Measurements from ENCODE around the gene RSBN1. TPM values are rescaled to one million over a fixed set of nuclear protein-coding genes. Genes with fewer than 3 reads are reported as not detected.

The RSBN1 gene
- total RNA-seq, 1 experiment from 2014 or later, result 10.7 TPM

DNA sequence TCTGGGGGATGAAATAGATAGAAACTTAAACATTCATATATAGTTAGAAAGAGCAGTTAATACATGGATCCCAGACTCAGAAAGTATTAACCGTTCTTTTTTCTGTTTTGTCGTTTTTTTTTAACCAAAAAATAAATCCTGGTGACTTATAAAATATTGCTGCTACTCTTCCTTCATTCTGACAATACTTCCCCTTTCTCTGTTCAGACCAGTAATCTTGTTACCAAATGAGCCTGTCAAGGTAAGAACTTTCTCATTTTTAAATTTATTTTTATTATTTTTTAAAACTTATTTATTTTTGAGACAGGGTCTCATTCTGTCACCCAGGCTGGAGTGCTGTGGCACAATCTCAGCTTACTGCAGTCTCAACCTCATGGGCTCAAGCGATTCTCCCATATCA lies 45.5 kb upstream of the RSBN1 start:
- ATAC-seq (no peak), DNase-seq (ENCODE audit: low read depth, low spot score) (no peak)
- Histone ChIP-seq H3K27ac (ENCODE audit: low read length) (no peak overlapping the region), H3K4me1 (ENCODE audit: control insufficient read depth, insufficient read depth, low read length) (no peaks in the 10 kb centered on the region), H3K27me3 (ENCODE audit: control insufficient read depth, insufficient read depth, low read length) (no peaks in the 10 kb centered on the region), H3K9me3 (ENCODE audit: control insufficient read depth, insufficient read depth, low read depth, low read length) (no peaks in the 10 kb centered on the region), H3K4me3 (ENCODE audit: low read depth in 2 of 2, low read length in 2 of 2) (no peak overlapping the region), H3K36me3 (ENCODE audit: control insufficient read depth, insufficient read depth, low read length) (no peaks in the 10 kb centered on the region)
- POLR2A ChIA-PET, result no interaction called here
- intact Hi-C loops (cut with micrococcal nuclease; ENCODE audit: unreplicated experiment), result no loop called here
- in situ Hi-C loops (cut with HindIII; ENCODE audit: low pct_unique_long_range_greater_than_20kb, low sequenced_read_pairs), result no loop called here
- no TSS peak for BruUV-seq (replicated peaks)
- TF ChIP-seq TCF7L2 (IDR thresholded peaks at IDR 0.05; ENCODE audit: low read depth, low read length) (no peak), POLR2AphosphoS5 (IDR thresholded peaks at IDR 0.05; ENCODE audit: low read depth, low read length) (no peak)
- CTCF ChIA-PET, result no interaction called here

DNA sequence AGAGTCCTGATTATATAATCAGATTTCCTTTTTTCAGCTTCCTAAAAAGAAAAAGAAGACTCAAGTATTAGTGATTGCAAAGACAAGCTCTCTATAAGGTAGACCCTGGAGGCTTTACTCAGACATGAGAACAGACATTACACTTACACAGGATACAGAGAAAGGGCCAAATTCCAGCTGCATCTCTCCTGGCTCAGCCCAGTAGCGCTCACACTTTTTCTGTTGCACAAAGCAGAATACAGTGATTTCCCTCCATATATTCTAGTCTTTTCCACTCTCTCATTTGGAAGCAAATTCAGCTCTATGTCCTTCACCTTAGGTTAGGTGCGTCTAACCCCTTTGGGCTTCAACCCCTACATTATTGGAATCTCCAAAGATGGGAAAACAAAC lies 44.1 kb upstream of the RSBN1 start:
- DNase-seq (ENCODE audit: low read depth, low spot score) (no peak), ATAC-seq (no peak)
- Histone ChIP-seq H3K9me3 (ENCODE audit: control insufficient read depth, insufficient read depth, low read depth, low read length) (no peaks in the 10 kb centered on the region), H3K27me3 (ENCODE audit: control insufficient read depth, insufficient read depth, low read length) (no peaks in the 10 kb centered on the region), H3K4me1 (ENCODE audit: control insufficient read depth, insufficient read depth, low read length) (no peaks in the 10 kb centered on the region), H3K27ac (ENCODE audit: low read length) (no peak overlapping the region), H3K4me3 (ENCODE audit: low read depth in 2 of 2, low read length in 2 of 2) (no peak overlapping the region), H3K36me3 (ENCODE audit: control insufficient read depth, insufficient read depth, low read length) (no peaks in the 10 kb centered on the region)
- BruUV-seq (replicated peaks), result no TSS peak
- no peak for TF ChIP-seq TCF7L2 (IDR thresholded peaks at IDR 0.05; ENCODE audit: low read depth, low read length)
- TF ChIP-seq, protein P1, sequence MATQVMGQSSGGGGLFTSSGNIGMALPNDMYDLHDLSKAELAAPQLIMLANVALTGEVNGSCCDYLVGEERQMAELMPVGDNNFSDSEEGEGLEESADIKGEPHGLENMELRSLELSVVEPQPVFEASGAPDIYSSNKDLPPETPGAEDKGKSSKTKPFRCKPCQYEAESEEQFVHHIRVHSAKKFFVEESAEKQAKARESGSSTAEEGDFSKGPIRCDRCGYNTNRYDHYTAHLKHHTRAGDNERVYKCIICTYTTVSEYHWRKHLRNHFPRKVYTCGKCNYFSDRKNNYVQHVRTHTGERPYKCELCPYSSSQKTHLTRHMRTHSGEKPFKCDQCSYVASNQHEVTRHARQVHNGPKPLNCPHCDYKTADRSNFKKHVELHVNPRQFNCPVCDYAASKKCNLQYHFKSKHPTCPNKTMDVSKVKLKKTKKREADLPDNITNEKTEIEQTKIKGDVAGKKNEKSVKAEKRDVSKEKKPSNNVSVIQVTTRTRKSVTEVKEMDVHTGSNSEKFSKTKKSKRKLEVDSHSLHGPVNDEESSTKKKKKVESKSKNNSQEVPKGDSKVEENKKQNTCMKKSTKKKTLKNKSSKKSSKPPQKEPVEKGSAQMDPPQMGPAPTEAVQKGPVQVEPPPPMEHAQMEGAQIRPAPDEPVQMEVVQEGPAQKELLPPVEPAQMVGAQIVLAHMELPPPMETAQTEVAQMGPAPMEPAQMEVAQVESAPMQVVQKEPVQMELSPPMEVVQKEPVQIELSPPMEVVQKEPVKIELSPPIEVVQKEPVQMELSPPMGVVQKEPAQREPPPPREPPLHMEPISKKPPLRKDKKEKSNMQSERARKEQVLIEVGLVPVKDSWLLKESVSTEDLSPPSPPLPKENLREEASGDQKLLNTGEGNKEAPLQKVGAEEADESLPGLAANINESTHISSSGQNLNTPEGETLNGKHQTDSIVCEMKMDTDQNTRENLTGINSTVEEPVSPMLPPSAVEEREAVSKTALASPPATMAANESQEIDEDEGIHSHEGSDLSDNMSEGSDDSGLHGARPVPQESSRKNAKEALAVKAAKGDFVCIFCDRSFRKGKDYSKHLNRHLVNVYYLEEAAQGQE (IDR thresholded peaks at IDR 0.05; ENCODE audit: insufficient read depth in 1 of 2, low read depth in 2 of 2, low read length in 1 of 2), result no peak
- TF ChIP-seq SIN3A (IDR thresholded peaks at IDR 0.05; ENCODE audit: borderline replicate concordance, insufficient read depth, low read depth, low read length), result no peak
- no peak for TF ChIP-seq POLR2AphosphoS5 (IDR thresholded peaks at IDR 0.05; ENCODE audit: low read depth, low read length)
- TF ChIP-seq, protein P2, sequence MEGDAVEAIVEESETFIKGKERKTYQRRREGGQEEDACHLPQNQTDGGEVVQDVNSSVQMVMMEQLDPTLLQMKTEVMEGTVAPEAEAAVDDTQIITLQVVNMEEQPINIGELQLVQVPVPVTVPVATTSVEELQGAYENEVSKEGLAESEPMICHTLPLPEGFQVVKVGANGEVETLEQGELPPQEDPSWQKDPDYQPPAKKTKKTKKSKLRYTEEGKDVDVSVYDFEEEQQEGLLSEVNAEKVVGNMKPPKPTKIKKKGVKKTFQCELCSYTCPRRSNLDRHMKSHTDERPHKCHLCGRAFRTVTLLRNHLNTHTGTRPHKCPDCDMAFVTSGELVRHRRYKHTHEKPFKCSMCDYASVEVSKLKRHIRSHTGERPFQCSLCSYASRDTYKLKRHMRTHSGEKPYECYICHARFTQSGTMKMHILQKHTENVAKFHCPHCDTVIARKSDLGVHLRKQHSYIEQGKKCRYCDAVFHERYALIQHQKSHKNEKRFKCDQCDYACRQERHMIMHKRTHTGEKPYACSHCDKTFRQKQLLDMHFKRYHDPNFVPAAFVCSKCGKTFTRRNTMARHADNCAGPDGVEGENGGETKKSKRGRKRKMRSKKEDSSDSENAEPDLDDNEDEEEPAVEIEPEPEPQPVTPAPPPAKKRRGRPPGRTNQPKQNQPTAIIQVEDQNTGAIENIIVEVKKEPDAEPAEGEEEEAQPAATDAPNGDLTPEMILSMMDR (IDR thresholded peaks at IDR 0.05), result no peak
- POLR2A ChIA-PET, result no interaction called here
- CTCF ChIA-PET, result no interaction called here
- in situ Hi-C loops (cut with HindIII; ENCODE audit: low pct_unique_long_range_greater_than_20kb, low sequenced_read_pairs), result no loop called here
- intact Hi-C loops (cut with micrococcal nuclease; ENCODE audit: unreplicated experiment), result no loop called here

DNA sequence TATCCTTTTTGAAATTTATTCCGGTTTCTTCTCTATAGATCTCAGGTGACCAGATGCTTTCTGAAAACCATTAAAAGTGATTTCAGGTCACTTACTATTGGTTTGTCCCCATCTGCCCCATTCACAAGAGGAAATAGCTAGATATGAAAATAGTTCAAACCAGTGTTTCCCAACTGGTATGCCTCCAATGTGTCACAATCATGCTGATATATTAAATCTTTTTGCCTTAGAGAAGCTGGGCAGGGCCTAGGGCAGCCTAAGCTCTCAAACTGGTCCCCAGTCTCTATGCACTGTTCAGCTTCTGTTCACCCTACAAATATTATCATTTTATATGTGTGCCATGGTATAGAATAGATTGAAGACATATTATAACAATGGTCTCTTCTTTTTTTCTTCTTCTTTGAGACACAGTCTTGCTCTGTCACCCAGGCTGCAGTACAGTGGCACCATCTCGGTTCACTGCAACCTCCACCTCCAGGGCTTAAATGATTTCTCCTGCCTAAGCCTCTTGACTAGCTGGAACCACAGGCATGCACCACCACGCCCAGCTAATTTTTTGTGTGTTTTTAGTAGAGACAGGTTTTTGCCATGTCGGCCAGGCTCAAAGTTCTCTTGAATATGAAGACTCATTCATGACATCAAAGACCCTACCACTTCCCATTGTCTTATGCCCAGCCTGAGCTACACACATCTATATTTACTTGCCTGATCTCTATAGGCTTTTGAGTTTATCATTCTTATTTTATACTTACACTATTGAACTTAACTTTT lies 43.5 kb upstream of the RSBN1 start:
- in situ Hi-C loops (cut with HindIII; ENCODE audit: low pct_unique_long_range_greater_than_20kb, low sequenced_read_pairs) (no loop called here), intact Hi-C loops (cut with micrococcal nuclease; ENCODE audit: unreplicated experiment) (no loop called here)
- no peaks in the 10 kb centered on the region for H3K27me3 ChIP-seq (ENCODE audit: control insufficient read depth, insufficient read depth, low read length)
- no peak for TF ChIP-seq SIN3A (IDR thresholded peaks at IDR 0.05; ENCODE audit: borderline replicate concordance, insufficient read depth, low read depth, low read length)
- no peak for TF ChIP-seq POLR2AphosphoS5 (IDR thresholded peaks at IDR 0.05; ENCODE audit: low read depth, low read length)
- TF ChIP-seq, protein P2 (IDR thresholded peaks at IDR 0.05), result no peak
- no peak for TF ChIP-seq TCF7L2 (IDR thresholded peaks at IDR 0.05; ENCODE audit: low read depth, low read length)
- TF ChIP-seq, protein P1 (IDR thresholded peaks at IDR 0.05; ENCODE audit: insufficient read depth in 1 of 2, low read depth in 2 of 2, low read length in 1 of 2), result no peak
- no peak for ATAC-seq
- no TSS peak for BruUV-seq (replicated peaks)
- H3K4me3 ChIP-seq (ENCODE audit: low read depth in 2 of 2, low read length in 2 of 2), result no peak overlapping the region
- no peaks in the 10 kb centered on the region for H3K36me3 ChIP-seq (ENCODE audit: control insufficient read depth, insufficient read depth, low read length)
- POLR2A ChIA-PET, result no interaction called here
- no peak overlapping the region for H3K27ac ChIP-seq (ENCODE audit: low read length)
- DNase-seq (ENCODE audit: low read depth, low spot score), result no peak
- CTCF ChIA-PET, result no interaction called here
- no peaks in the 10 kb centered on the region for H3K4me1 ChIP-seq (ENCODE audit: control insufficient read depth, insufficient read depth, low read length)
- no peaks in the 10 kb centered on the region for H3K9me3 ChIP-seq (ENCODE audit: control insufficient read depth, insufficient read depth, low read depth, low read length)
